Cardiac muscle cell (in vitro differentiated cells and primary cell): ENCODE data around the gene DDX24. TPM values are rescaled to one million over a fixed set of nuclear protein-coding genes. Genes with fewer than 3 reads are reported as not detected.

Experiments used
- DNase-seq, 2 donors: peaks; one replicate each; pipeline versions ENCODE4 v3.0.0 to v3.0.0-alpha.2; 2010 to 2017; ENCODE audit warnings: low read depth in 1 of 2, low spot score in 1 of 2
- H3K27ac ChIP-seq: fragments of 200-600 bp; sonication (generic); 2 replicates; pipeline ENCODE4 v1.5.1; 2016
- H3K27me3 ChIP-seq: fragments of 200-600 bp; sonication (generic); 2 replicates; pipeline ENCODE4 v1.6.0; 2016; ENCODE audit warnings: control low read depth
- H3K36me3 ChIP-seq: fragments of 200-600 bp; sonication (generic); 2 replicates; pipeline ENCODE4 v1.5.1; 2016; ENCODE audit warnings: control low read depth
- H3K4me1 ChIP-seq: fragments of 200-600 bp; sonication (generic); 2 replicates; pipeline ENCODE4 v1.8.1; 2017; ENCODE audit warnings: low read depth, mild to moderate bottlenecking, mixed run types
- H3K4me3 ChIP-seq: fragments of 200-600 bp; sonication (generic); 2 replicates; pipeline ENCODE4 v1.5.1; 2016; ENCODE audit warnings: mild to moderate bottlenecking
- H3K9me3 ChIP-seq: fragments of 200-600 bp; sonication (generic); 2 replicates; pipeline ENCODE4 v1.5.1; 2017; ENCODE audit warnings: low read depth, mild to moderate bottlenecking, control low read depth
- polyA plus RNA-seq: library from polyadenylated mRNA; unstranded; fragments of >200 nt; fragmentation: Nextera tagmentation; extraction: Ambion mirVana; gene quantifications from 2 replicates; pipeline ENCODE4 v1.2.1, GENCODE V29; 2016
- total RNA-seq: library from RNA; depleted of rRNA; stranded (reverse); fragments of >200 nt; gene quantifications from 2 replicates; pipeline ENCODE4 v1.2.3, GENCODE V29; 2016
- TF ChIP-seq, protein P1 (sequence below): IDR thresholded peaks from 2 replicates; pipeline ENCODE4 v1.5.1; 2012; ENCODE audit warnings: low read depth, mild to moderate bottlenecking, low read length

DDX24 gene
- total and polyA plus RNA-seq, 2 experiments from 2014 or later: 188 to 227 TPM

GRCh38 chr14:94056579-94057308 is 24.3 kb downstream of the DDX24 start:
- no peak overlapping the region for H3K4me3 ChIP-seq
- TF ChIP-seq, protein P1, sequence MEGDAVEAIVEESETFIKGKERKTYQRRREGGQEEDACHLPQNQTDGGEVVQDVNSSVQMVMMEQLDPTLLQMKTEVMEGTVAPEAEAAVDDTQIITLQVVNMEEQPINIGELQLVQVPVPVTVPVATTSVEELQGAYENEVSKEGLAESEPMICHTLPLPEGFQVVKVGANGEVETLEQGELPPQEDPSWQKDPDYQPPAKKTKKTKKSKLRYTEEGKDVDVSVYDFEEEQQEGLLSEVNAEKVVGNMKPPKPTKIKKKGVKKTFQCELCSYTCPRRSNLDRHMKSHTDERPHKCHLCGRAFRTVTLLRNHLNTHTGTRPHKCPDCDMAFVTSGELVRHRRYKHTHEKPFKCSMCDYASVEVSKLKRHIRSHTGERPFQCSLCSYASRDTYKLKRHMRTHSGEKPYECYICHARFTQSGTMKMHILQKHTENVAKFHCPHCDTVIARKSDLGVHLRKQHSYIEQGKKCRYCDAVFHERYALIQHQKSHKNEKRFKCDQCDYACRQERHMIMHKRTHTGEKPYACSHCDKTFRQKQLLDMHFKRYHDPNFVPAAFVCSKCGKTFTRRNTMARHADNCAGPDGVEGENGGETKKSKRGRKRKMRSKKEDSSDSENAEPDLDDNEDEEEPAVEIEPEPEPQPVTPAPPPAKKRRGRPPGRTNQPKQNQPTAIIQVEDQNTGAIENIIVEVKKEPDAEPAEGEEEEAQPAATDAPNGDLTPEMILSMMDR: no peak
- DNase-seq: peak in 1 of 2 donors; percentile 64
- H3K36me3 ChIP-seq: peaks cover 80% of the 10 kb centered on the region
- H3K27me3 ChIP-seq: no peaks in the 10 kb centered on the region
- H3K4me1 ChIP-seq: peaks cover 12% of the 10 kb centered on the region
- H3K9me3 ChIP-seq: no peaks in the 10 kb centered on the region
- no peak overlapping the region for H3K27ac ChIP-seq

DNA sequence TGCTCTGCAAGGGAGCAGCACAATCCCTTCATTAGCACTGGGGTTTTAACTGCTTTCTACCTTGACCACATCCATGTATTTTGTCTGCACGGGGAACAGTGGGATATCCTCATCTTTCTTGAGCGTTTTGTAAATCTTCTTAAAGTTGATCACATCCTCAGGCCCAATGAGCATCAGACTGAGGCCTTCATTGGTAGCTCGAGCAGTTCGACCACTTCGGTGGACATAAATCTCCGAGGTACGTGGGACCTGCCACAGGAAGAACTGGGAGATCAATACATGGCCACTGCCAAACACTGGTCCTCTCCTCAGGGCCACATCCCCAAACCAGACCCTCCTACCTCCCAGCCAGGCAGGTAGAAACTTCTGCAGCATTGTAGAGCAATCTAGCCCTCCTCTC is 26.1 kb downstream of the DDX24 start:
- Histone ChIP-seq H3K4me3 (no peak overlapping the region), H3K9me3 (no peaks in the 10 kb centered on the region), H3K27ac (no peak overlapping the region), H3K27me3 (no peaks in the 10 kb centered on the region), H3K4me1 (peaks cover 28% of the 10 kb centered on the region), H3K36me3 (peaks cover 69% of the 10 kb centered on the region)
- DNase-seq: no peak
- TF ChIP-seq, protein P1: no peak

- no peaks in the 10 kb centered on the region for H3K27me3 ChIP-seq
- DNase-seq: no peak
- H3K9me3 ChIP-seq: no peaks in the 10 kb centered on the region
- H3K36me3 ChIP-seq: peaks cover 69% of the 10 kb centered on the region
- no peak overlapping the region for H3K27ac ChIP-seq
- TF ChIP-seq, protein P1: no peak
- peaks cover 29% of the 10 kb centered on the region for H3K4me1 ChIP-seq
- H3K4me3 ChIP-seq: no peak overlapping the region
Measured at GRCh38 chr14:94054401-94054800, 26.6 kb downstream of the DDX24 start.

GRCh38 chr14:94052662-94053061 is 28.3 kb downstream of the DDX24 start:
- TF ChIP-seq, protein P1: no peak
- H3K27me3 ChIP-seq: no peaks in the 10 kb centered on the region
- no peak for DNase-seq
- peak overlapping the region; percentile 76 for H3K27ac ChIP-seq
- H3K4me3 ChIP-seq: no peak overlapping the region
- H3K36me3 ChIP-seq: peaks cover 72% of the 10 kb centered on the region
- no peaks in the 10 kb centered on the region for H3K9me3 ChIP-seq
- H3K4me1 ChIP-seq: peaks cover 29% of the 10 kb centered on the region

DNA sequence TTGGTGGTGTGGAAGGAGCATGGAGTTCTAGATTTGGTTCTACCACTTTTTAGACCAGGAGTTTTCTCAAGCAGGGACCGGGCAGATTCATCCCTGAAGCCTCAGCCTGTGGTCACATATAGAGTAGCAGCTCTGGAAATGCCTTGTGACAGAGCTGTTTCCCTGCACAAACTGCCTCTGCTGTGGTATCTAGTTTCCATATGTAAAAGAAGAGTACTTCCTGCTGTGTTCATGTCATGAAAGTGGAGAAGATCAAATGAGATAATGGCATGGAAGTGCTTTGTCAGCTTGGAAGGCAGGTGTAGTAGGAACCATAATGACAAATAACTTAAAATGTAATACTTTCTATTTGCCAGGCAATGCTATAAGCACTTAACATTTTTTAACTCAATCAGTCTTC is 28.8 kb downstream of the DDX24 start:
- Histone ChIP-seq H3K27ac (peak overlapping the region; percentile 76), H3K36me3 (peaks cover 72% of the 10 kb centered on the region), H3K4me3 (no peak overlapping the region), H3K9me3 (no peaks in the 10 kb centered on the region), H3K4me1 (peaks cover 29% of the 10 kb centered on the region), H3K27me3 (no peaks in the 10 kb centered on the region)
- TF ChIP-seq, protein P1: no peak
- DNase-seq: no peak
